Stimulated activated CD4-positive, alpha-beta T cell treated with anti-CD3 and anti-CD28 coated beads, Interleukin-12 subunit alpha, Interleukin-12 subunit beta, amount 100 ng/mL, for 48 hours (primary cell): Measurements from ENCODE around the gene CHST11.

Experiments
- DNase-seq, 3 donors: peaks; one replicate each; pipeline ENCODE4 v3.0.0-alpha.2; 2020; ENCODE audit warnings: low read depth in 2 of 3, low spot score in 1 of 3

CHST11 gene

DNA sequence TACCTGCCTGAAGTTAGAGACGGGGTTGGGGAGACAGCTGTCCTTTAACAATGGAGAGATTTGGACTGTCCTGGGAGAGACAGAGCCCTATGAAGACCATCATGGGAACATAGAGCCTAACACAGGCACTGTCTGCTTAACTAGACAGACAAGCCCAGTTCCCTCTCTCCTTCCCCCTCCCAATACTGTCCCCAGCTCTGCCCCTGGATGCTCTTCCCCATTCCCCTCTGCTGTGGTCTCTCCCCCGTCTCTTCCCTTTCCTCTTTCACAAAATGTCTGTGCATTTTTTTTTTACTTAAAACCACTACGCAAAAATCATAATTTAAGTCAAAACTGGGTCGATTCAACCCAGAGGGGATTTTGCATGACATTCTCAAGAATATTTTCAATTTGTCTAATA, 232.9 kb downstream of the CHST11 start:
- DNase-seq, result no peak

- no peak for DNase-seq
Observed at GRCh38 chr12:104691721-104692556, 235.2 kb downstream of the CHST11 start.

DNA sequence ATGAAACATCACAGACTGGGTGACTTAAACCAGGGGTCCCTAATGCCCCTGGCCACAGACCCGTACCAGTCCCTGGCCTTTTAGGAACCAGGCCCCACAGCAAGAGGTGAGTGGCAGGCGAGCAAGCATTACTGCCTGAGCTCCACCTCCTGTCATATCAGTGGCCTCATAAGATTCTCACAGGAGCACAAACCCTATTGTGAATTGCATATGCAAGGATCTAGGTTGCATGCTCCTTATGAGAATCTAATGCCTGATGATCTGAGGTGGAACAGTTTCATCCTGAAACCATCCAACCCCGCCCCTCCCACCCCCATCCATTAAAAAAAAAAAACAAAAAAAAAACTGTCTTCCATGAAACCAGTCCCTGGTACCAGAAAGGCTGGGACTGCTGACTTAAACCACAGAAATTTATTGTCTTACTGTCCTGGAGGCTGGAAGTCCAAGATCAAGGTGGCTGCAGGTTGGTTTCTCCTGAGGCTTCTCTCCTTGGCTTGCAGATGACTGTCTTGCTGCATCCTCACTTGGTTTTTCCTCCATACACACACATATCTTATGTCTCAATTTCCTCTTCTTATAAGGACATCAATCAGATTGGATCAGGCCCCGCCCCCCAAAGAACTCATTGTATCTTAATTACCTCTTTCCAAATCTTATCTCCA, 235.9 kb downstream of the CHST11 start:
- DNase-seq, result no peak

- DNase-seq, result no peak
Observed at GRCh38 chr12:104693493-104693892, 236.7 kb downstream of the CHST11 start.

GRCh38 chr12:104694161-104694560, 237.4 kb downstream of the CHST11 start:
- no peak for DNase-seq

DNA sequence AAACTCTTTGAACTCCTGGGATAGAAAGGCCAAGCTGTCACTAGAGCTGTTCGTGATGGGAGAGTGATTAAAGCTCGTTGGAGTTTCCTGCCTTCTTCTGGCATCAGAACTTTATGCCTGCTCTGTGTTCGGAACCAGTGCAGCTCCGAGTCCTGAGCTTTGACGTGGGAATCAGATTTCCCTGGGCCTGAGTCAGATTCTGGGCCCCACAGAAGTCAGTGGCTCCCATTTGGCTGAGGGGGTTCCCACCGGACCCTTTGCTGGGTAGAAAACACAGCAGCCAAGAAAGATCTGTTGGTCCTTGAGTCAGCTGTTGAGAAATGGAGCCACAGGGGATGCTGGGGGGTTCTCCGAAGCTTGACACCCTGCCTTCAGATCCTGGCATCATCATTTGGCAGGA, 238.0 kb downstream of the CHST11 start:
- no peak for DNase-seq

GRCh38 chr12:104695453-104696148, 238.9 kb downstream of the CHST11 start:
- peak; percentile 74 to 81 (median 77) for DNase-seq

DNA sequence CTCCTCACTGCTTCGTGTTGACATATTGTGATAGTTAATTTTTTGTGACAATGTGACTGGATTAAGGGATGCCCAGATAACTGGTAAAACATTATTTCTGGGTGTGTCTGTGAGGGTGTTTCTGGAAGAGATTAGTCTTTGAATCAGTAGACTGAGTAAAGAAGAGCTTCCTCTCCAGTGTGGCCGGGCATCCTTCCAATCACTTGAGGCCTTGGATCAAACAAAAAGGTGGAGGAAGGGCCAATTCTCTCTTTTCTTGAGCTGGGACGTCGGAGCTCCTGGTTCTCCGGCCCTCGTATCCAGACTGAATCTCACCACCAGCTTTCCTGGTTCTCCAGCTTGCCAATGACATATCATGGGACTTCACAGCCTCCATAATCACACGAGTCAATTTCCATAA, 240.4 kb downstream of the CHST11 start:
- no peak for DNase-seq

DNA sequence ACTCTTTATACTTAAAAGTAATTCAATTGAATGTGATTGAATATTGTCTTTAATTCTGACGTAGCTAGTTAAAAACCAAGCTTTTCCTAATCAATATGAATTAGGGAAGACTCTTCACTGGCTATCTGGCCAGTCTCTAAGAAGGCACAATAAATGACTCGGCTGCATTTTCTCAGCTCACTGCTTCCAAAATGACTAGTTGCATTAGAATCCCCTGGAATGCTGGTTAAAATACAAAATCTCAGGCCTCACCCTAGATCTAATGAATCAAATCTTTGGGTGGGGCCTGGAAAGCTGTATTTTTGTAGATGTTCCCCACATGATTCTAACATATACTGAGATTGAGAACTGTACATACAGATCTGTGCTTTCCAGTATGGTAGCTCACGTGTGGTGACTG, 242.1 kb downstream of the CHST11 start:
- no peak for DNase-seq

DNA sequence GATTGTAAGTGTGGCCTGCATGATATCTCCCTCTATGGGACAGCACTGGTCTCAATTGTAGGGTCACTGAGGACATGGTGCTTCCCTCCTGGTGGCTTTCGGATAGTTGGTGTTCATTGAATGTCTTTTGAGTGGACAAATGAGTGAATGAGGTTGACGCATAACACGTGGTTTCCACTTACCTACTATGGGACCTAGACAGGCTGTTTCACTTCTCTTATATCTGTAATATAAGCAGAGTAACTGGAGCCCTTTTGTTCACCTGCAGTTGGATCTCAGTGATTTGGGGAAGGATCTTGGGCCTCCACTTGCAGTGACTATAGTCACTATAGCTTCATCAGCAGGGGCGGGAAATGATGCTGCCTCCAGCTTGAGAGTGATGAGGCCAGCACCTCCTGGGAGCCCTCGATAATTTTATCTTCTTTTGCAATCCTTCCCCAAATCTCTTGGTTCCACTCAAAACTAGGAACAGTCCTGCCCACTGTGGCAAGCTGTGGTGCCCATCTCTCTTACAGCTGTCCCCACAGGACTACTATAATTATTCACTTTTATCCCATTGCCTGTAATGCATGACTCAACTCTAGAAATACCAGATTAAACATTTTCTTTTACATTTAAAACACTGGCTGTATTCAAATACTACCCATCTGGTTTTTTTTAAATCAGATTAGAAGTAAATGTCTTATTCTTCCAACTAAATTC, 242.9 kb downstream of the CHST11 start:
- peak in 1 of 3 donors; percentile 19 for DNase-seq

GRCh38 chr12:104700324-104700723, 243.6 kb downstream of the CHST11 start:
- DNase-seq, result no peak

DNA sequence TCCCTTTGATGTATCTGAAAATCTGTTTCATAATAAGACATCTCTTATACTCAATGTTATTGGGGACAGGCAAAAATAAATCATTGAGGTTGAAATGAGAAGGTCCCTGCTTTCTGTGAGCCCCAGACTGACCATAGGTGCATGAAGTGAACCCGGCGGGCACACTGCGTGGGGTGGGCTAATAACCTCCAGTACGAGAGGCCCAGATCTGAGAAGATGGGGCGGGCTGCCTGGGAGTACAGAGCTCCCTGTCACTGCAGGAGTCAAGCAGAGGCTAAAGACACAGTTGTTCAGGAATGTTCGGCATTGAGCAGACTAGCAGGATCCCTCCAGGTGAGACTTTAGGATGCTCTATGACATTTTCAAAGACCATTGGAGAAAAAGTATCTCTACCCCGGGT, 244.6 kb downstream of the CHST11 start:
- no peak for DNase-seq

GRCh38 chr12:104701756-104702155, 245.0 kb downstream of the CHST11 start:
- no peak for DNase-seq

DNA sequence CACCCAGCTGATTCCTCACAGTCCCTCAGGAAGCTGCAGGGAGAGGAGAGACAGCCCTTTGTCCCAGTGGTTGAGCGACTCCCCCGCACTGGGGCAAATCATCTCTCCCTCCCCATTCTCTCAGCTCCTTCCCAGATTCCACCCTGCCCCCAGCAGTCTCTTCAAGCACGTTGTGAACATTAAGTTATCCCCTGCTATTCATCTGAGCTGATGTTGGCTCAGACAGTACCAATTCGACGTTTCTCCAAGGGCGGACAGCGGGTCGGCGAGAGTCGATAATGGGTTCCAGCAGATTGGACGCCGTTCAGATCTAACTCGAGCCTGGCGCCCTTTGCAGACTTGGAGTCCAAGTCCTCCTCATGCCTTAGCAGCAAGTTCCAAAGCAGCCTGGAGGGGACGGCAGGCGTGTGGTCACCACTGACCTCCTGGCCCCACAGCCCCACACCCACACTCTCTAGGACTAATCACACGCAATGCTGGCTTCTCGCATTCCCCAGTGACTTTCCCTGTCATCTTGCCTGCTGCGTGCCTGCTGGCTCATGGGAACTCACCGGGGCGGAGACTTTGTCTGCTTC, 245.9 kb downstream of the CHST11 start:
- DNase-seq, result no peak

DNA sequence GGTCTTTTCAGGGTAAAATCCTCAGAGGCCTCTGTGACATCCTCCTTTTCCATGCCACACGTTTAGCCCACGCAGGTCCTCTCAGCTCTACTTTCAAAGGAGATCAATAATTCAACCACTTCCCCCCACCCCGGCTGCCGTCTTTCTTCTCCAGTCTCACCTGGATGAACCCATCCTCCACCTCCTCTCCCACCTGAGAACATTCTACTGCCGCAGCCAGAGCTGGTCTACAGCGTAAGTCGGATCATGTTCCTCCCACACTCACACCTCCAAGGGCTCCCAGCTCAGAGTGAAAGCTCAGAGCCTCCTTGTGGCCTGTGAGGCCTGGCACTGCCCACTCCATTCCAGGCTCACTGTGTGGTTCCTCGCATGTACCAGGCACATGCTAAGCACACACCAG, 246.6 kb downstream of the CHST11 start:
- no peak for DNase-seq

DNA sequence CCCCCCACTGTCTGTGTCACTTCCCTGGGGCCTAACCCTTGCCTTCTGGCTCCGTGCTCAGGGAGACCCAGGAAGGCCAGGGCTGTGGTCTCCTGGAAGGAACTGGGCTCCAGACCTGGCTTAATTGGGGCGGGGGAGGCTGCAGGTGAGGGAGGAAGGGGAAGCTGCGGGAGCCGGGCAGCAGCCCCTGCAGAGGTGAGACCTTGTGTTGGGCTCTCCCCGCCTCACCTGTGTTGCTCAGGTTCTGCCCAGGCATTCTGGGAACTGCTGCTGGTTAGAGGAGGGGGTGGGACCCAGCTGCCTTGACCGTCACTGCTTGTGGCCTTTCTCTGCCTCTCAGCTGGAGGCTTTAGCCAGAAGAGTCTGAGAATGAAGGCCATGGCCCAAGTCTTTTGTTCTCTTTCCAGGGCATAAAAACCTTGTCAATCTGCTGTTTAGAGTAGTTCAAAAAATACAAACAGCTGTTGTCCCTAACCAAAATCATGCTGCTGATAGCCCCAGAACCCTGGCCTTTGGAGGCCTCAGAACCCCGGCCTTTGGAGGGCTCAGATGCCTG, 247.6 kb downstream of the CHST11 start:
- DNase-seq, result no peak

- no peak for DNase-seq
Observed at GRCh38 chr12:104707194-104707593, 250.4 kb downstream of the CHST11 start.

DNA sequence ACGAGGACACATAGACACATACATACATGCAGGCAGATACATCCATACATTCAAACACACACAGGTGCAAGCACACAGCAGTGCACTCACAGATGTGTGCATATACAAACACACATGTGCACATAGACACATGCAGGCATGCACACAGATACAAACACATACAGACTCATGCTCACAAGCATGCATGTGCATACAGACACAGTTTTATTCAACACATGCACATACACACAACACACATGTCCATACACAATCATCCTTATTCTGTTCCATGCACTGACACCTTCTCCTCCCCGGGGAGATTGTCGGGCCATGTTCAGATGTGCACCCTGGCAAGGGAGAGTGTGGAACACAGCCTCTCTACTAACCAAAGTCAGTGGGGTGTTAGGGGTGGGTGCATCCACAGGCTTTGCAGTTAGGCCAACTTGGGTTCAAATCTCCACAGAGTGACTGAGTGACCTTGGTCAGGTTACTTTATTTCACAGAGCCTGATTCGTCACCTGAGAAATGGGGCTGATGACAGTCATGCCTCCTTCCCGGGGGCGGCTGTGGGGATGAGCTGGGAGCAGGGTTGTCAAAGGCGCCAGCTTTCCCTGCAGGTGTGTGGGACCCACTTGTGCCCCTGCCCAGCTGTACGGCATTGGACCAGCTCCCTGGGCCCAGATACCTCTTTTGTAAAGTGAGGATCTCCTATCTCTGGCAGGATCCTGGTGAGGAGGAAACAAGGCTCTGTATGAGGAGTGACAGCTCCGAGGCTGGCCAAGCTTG, 251.2 kb downstream of the CHST11 start:
- no peak for DNase-seq

GRCh38 chr12:104708891-104709290, 252.1 kb downstream of the CHST11 start:
- DNase-seq, result no peak
